Temporal lobe (tissue), 1 donor: ENCODE data around the gene SLC34A3. TPM values are rescaled to one million over a fixed set of nuclear protein-coding genes. Genes with fewer than 3 reads are reported as not detected.

Experiments
- total RNA-seq: library from RNA; depleted of rRNA; stranded (reverse); fragments of >200 nt; gene quantifications from one replicate; pipeline ENCODE4 v1.2.3, GENCODE V29; 2014

Gene SLC34A3
- total RNA-seq, 1 donor from 2014 or later, result not detected

Other genes with a start within 250 kb of the SLC34A3 start
- gene LCNL1, start 247.9 kb upstream of the SLC34A3 start, total RNA-seq, result 0.74 TPM
- gene PAXX, start 238.5 kb upstream of the SLC34A3 start, total RNA-seq, result 14.8 TPM
- not detected for gene CLIC3, start 234.3 kb upstream of the SLC34A3 start, total RNA-seq
- gene ABCA2, start 202.7 kb upstream of the SLC34A3 start, total RNA-seq, result 25.8 TPM
- gene FUT7, start 198.8 kb upstream of the SLC34A3 start, total RNA-seq, result not detected
- gene NPDC1, start 184.7 kb upstream of the SLC34A3 start, total RNA-seq, result 24.6 TPM
- gene ENTPD2, start 176.8 kb upstream of the SLC34A3 start, total RNA-seq, result 0.25 TPM
- gene SAPCD2, start 160.3 kb upstream of the SLC34A3 start, total RNA-seq, result 1.5 TPM
- 0.25 TPM for gene UAP1L1, start 153.4 kb upstream of the SLC34A3 start, total RNA-seq
- 37.6 TPM for gene MAN1B1, start 143.9 kb upstream of the SLC34A3 start, total RNA-seq
- gene DPP7, start 116.2 kb upstream of the SLC34A3 start, total RNA-seq, result 18.7 TPM
- gene GRIN1, start 91.7 kb upstream of the SLC34A3 start, total RNA-seq, result 41.8 TPM
- gene LRRC26, start 60.9 kb upstream of the SLC34A3 start, total RNA-seq, result 0.49 TPM
- not detected for gene TMEM210, start 58.8 kb upstream of the SLC34A3 start, total RNA-seq
- 22.1 TPM for gene ANAPC2, start 42.3 kb upstream of the SLC34A3 start, total RNA-seq
- gene SSNA1, start 42.2 kb upstream of the SLC34A3 start, total RNA-seq, result 15.7 TPM
- gene TPRN, start 30.2 kb upstream of the SLC34A3 start, total RNA-seq, result 5.4 TPM
- gene TMEM203, start 25.3 kb upstream of the SLC34A3 start, total RNA-seq, result 21.9 TPM
- 3.4 TPM for gene NDOR1, start 25.2 kb upstream of the SLC34A3 start, total RNA-seq
- 1.7 TPM for gene RNF208, start 8.7 kb upstream of the SLC34A3 start, total RNA-seq
- 0.25 TPM for gene CYSRT1, start 5.7 kb upstream of the SLC34A3 start, total RNA-seq
- gene RNF224, start 3.4 kb upstream of the SLC34A3 start, total RNA-seq, result under 0.01 TPM
- 76.5 TPM for gene TUBB4B, start 10.4 kb downstream of the SLC34A3 start, total RNA-seq
- not detected for gene STPG3, start 20.4 kb downstream of the SLC34A3 start, total RNA-seq
- gene NELFB, start 24.4 kb downstream of the SLC34A3 start, total RNA-seq, result 32.2 TPM
- 0.49 TPM for gene TOR4A, start 46.8 kb downstream of the SLC34A3 start, total RNA-seq
- gene NRARP, start 71.4 kb downstream of the SLC34A3 start, total RNA-seq, result 2.7 TPM
- 14.0 TPM for gene EXD3, start 192.3 kb downstream of the SLC34A3 start, total RNA-seq
- 2.0 TPM for gene NOXA1, start 192.5 kb downstream of the SLC34A3 start, total RNA-seq
- not detected for gene ENTPD8, start 210.5 kb downstream of the SLC34A3 start, total RNA-seq
- gene NSMF, start 228.4 kb downstream of the SLC34A3 start, total RNA-seq, result 57.0 TPM